Measurements from ENCODE around the gene DCUN1D1.

DNA sequence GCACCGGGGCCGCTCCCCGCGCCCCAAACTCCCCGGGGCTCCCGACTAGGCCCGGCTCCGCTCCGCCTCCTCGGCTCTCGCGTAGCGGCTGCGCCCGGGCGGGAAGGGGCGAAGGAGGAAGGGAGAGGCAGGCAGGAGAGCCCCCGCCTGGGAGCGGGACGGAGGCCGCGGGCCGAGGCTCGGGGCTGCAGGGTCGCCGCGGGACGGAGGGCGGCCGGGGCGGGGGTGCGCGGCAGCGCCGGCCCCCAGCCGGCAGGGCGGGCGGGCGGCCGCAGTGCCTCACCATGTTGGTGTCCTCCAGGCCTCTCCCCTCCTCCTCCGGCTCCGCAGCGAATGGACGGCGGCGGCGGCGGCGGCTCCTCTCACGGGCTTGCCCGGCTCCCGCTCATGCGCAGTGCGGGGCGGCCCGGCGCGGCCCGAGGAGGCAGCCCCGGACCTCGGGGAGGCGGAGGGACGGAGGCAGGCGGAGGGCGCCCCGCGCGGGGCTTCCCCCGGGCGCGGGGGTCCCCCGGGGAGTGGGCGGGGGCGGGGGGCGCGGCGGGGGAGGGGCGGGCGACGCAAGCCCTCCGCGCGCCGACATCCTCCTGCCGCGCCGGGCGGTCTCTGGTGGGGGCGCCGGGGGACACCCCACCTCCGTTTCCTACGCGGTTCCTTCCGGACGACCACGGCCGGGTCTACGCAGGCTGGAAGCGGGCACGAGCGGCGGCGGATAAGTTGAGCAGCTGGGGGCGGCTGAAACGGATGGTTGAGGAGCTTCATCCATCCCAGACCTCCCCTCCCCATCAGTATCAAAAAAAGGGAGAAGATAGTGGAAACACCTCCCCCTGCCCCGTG, at the start of gene DCUN1D1:
- TF ChIP-seq EZH2phosphoT487 (IDR thresholded peaks at IDR 0.05; ENCODE audit: borderline replicate concordance, low read depth, low read length) (no peak), CTCF (conservative IDR thresholded peaks at IDR 0.05; ENCODE audit: low read length) (no peak)
